ENCODE measurements around the gene TMTC1.

DNA sequence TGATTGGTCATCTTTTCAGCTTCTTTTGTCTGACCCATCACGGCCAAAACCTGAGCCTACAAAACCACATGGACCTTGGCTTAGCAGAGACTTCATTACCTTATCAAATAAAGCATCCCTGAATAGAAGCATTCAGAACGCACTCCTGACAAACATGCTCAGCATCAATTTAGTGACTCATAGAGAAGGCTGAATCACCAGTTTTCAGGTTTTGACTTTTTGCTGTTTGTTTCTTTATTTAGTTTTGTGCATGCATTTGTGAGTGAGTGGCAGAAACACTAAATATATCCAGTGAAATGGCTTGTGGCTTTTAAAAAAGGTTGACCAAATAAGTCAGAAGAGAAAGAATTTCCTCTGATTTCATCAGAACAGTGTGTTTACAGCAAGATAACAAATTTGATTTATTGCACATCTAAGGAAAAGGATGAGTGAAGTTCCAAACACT lies 267.3 kb downstream of the TMTC1 start:
- TF ChIP-seq GATA2 (IDR thresholded peaks at IDR 0.05; ENCODE audit: low read depth, low read length): no peak
- TF ChIP-seq GATA3 (IDR thresholded peaks at IDR 0.05; ENCODE audit: low read depth, low read length): no peak

All from SH-SY5Y (cell line).